ENCODE data around the gene SLC25A47.

GRCh38 chr14:100370003-100370402 is 46.9 kb downstream of the SLC25A47 start:
- TF ChIP-seq CTCF (conservative IDR thresholded peaks at IDR 0.05 in 1 of 2, IDR thresholded peaks at IDR 0.05 in 1 of 2; ENCODE audit: low read depth in 1 of 2, low read length in 2 of 2) = no peak
- no peak for TF ChIP-seq EZH2 (IDR thresholded peaks at IDR 0.05; ENCODE audit: low read length, missing control alignments)
